AG04450 (cell line): ENCODE data around the gene SIRT3. TPM values are rescaled to one million over a fixed set of nuclear protein-coding genes. Genes with fewer than 3 reads are reported as not detected.

Experiments
- CTCF ChIA-PET: fragments of 300-600, 350-600 bp; formaldehyde crosslinking; extraction: SDS; loops from one replicate; lab custom pipeline; 2022; ENCODE audit warnings: antibody characterized with exemption, inconsistent platforms; lab: Charles Lee
- POLR2A ChIA-PET: fragments of 350-600 bp; formaldehyde crosslinking; extraction: SDS; loops from one replicate; lab custom pipeline; 2021; ENCODE audit warnings: antibody characterized with exemption, inconsistent platforms; lab: Yijun Ruan, JAX
- DNase-seq: peaks from one replicate; pipeline ENCODE4 v3.0.0-alpha.2; 2011; ENCODE audit warnings: low read depth, low spot score
- H3K27ac ChIP-seq: one replicate; pipeline ENCODE4 v1.5.1; 2012; ENCODE audit warnings: low read depth, low read length, control low read depth
- H3K27me3 ChIP-seq: one replicate; pipeline ENCODE4 v1.6.0; 2012; ENCODE audit warnings: low read length; ENCODE audit not compliant: control insufficient read depth, insufficient read depth
- H3K4me3 ChIP-seq: 2 replicates; pipeline ENCODE4 v1.5.1; 2011; ENCODE audit warnings: mild to moderate bottlenecking, low read depth, low read length, control low read depth
- H3K9me3 ChIP-seq: 2 replicates; pipeline ENCODE4 v1.5.1; 2012; ENCODE audit warnings: low read length; ENCODE audit not compliant: control insufficient read depth, insufficient read depth
- CTCF ChIP-seq: IDR thresholded peaks from 2 replicates; pipeline ENCODE4 v1.5.1; 2011; ENCODE audit warnings: low read depth, low read length, control low read depth, inconsistent platforms
- polyA plus RNA-seq: library from polyadenylated mRNA; depleted of rRNA; stranded (reverse); fragments of >200 nt; gene quantifications from 2 replicates; pipeline ENCODE4 v1.2.3, GENCODE V29; 2011

SIRT3 gene
- polyA plus RNA-seq, 1 experiment, result 15.8 TPM

- ChIA-PET CTCF (no interaction called here), POLR2A (no interaction called here)
- peaks cover 15% of the 10 kb centered on the region; the same call in 1 of the 2 replicates for H3K9me3 ChIP-seq
- H3K4me3 ChIP-seq, result no peak overlapping the region
- H3K27ac ChIP-seq, result no peak overlapping the region
- H3K27me3 ChIP-seq, result peaks cover 7% of the 10 kb centered on the region
- DNase-seq, result no peak
- no peak for TF ChIP-seq CTCF
These were observed 30.7 kb upstream of the SIRT3 start for GRCh38 chr11:266676-267439.

DNA sequence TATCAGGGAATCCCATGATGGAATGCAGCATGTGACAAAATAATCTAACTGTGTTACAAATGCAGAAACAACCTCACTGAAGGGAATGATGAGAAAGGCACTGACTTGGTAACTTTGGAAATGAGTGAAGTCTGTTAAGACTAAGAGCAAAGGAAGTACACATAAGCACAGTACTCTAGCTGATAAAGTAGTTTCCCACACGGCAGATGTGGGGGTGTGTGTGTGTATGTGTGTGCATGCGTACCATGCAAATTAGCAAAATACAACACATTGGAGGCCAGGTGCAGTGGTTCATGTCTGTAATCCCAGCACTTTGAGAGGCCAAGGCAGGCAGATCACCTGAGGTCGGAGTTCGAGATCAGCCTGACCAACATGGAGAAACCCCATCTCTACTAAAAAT is 25.5 kb upstream of the SIRT3 start:
- Histone ChIP-seq H3K9me3 (peaks cover 4% of the 10 kb centered on the region; the same call in 1 of the 2 replicates), H3K27me3 (peaks cover 9% of the 10 kb centered on the region), H3K4me3 (no peak overlapping the region), H3K27ac (no peak overlapping the region)
- ChIA-PET CTCF (no interaction called here), POLR2A (no interaction called here)
- TF ChIP-seq CTCF, result no peak
- no peak for DNase-seq

GRCh38 chr11:259413-259812 is 23.3 kb upstream of the SIRT3 start:
- Histone ChIP-seq H3K27me3 (peaks cover 9% of the 10 kb centered on the region), H3K4me3 (no peak overlapping the region), H3K27ac (no peak overlapping the region), H3K9me3 (no peaks in the 10 kb centered on the region)
- CTCF ChIA-PET, result interaction anchor here (1.6 kb wide), 1 partner anchor 8 kb away, joined by 5 read pairs; no protein-coding TSS in a partner anchor
- no peak for TF ChIP-seq CTCF
- POLR2A ChIA-PET, result no interaction called here
- DNase-seq, result no peak

DNA sequence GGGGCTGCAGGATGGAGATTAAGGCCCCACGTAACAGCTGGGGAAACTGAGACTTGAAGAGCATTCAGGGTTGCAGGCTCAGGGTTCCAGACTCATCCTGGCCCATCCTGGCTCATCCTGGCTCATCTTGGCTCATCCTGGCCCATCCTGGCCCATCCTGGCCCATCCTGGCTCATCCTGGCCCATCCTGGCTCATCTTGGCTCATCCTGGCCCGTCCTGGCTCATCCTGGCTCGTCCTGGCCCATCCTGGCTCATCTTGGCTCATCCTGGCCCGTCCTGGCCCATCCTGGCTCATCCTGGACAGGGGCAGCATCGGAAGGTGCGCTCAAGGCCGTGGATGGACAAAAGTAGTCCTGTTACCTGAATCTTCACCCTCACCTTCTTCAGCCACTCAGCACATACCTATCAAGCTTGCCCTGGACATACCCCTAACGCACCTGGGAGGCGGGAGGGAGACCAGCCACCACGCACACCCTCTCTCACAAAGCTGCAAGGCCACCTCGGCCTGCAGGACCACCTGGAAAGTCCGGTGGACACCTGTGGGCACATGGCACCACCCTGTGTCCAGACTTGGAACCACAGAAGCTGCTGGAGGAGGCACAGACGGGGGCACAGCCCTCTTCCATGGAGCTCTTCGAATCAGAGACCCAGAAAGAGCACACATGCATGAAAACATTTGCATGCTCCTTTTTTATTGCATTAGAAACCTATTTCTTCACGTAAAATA is 21.8 kb upstream of the SIRT3 start:
- no peak for DNase-seq
- TF ChIP-seq CTCF, result no peak
- no peak overlapping the region for H3K27ac ChIP-seq
- no peak overlapping the region for H3K4me3 ChIP-seq
- ChIA-PET POLR2A (no interaction called here), CTCF (no interaction called here)
- peaks cover 9% of the 10 kb centered on the region for H3K27me3 ChIP-seq
- H3K9me3 ChIP-seq, result no peaks in the 10 kb centered on the region
